IPS-15b (cell line): ENCODE results near the gene UCMA.

ENCODE experiments used
- H3K27me3 ChIP-seq: one replicate; pipeline ENCODE4 v1.6.1; 2013; ENCODE audit warnings: low read length; ENCODE audit not compliant: control insufficient read depth, insufficient read depth
- H3K36me3 ChIP-seq: one replicate; pipeline ENCODE4 v1.6.1; 2013; ENCODE audit warnings: low read length; ENCODE audit not compliant: control insufficient read depth, insufficient read depth
- H3K4me1 ChIP-seq: one replicate; pipeline ENCODE4 v1.6.1; 2013; ENCODE audit warnings: mild to moderate bottlenecking, low read length; ENCODE audit not compliant: control insufficient read depth, insufficient read depth
- H3K4me3 ChIP-seq: one replicate; pipeline ENCODE4 v1.5.1; 2013; ENCODE audit warnings: low read depth, low read length
- H3K9ac ChIP-seq: one replicate; pipeline ENCODE4 v1.6.1; 2013; ENCODE audit warnings: low read depth, mild to moderate bottlenecking, low read length
- H3K9me3 ChIP-seq: one replicate; pipeline ENCODE4 v1.6.1; 2013; ENCODE audit warnings: mild to moderate bottlenecking, low read length; ENCODE audit not compliant: control insufficient read depth, insufficient read depth

UCMA gene

DNA sequence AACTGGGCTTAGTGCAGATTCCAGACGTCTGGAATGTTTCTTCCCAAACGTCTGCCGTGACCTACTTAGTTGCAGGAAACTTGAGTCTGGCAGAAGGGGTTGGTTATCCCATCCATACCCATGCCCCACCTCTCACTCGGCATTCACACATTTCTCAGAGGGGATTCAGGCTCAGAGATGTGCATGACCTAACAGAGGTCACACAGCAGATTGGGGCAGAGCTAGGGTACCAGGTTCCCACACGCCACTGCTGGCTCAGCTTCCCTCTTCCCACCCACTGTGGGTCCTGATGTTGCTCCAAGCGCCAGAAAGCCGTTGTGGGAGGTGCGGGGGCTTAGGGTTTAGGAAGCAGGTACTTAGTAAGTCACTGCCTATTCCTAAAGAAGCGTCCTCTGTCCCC lies 3.0 kb downstream of the UCMA start:
- no peak overlapping the region for H3K9ac ChIP-seq
- H3K36me3 ChIP-seq = no peaks in the 10 kb centered on the region
- no peaks in the 10 kb centered on the region for H3K9me3 ChIP-seq
- H3K4me1 ChIP-seq = peaks cover 8% of the 10 kb centered on the region
- no peaks in the 10 kb centered on the region for H3K27me3 ChIP-seq
- no peak overlapping the region for H3K4me3 ChIP-seq

DNA sequence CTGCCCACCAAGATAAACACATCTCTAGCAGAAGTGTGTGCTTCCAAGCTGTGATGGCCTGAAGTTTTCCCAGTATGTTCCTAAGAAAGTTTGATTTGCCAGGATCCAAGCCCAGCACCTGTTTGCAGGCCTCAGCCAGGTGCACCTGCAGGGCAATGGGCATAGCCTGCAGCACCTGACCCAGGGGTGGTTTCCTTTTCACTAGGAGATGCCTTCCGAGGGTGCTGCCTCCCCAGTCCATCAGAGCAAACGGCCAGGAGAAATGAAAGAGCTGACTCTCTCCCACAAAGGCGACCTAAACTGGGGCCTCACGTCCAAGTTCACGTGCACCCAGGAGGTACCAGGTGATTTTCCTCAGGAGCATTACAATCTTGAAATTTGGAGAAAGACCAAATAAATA lies 7.1 kb downstream of the UCMA start:
- Histone ChIP-seq H3K9me3 (no peaks in the 10 kb centered on the region), H3K9ac (no peak overlapping the region), H3K27me3 (no peaks in the 10 kb centered on the region), H3K4me1 (no peaks in the 10 kb centered on the region), H3K36me3 (no peaks in the 10 kb centered on the region), H3K4me3 (no peak overlapping the region)

DNA sequence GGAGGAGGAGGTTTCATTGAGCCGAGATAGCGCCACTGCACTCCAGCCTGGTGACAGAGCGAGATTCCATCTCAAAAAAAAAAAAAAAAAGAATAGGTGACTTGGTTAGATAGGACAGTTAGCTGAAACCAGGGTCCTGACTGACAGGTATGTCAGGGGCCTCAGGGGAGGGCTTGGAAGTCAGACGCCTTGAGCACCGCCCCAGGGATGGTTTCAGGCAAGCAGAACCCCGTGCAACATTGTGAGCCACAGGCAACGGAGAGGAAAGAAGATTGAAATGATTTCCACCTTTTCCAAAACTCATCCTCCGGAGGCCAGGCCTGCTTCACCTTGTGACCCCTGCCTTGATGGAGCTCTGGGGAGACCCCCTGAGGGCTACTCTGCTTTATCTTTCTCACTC lies 8.6 kb downstream of the UCMA start:
- Histone ChIP-seq H3K4me3 (no peak overlapping the region), H3K27me3 (no peaks in the 10 kb centered on the region), H3K4me1 (no peaks in the 10 kb centered on the region), H3K9me3 (no peaks in the 10 kb centered on the region), H3K9ac (no peak overlapping the region), H3K36me3 (no peaks in the 10 kb centered on the region)

DNA sequence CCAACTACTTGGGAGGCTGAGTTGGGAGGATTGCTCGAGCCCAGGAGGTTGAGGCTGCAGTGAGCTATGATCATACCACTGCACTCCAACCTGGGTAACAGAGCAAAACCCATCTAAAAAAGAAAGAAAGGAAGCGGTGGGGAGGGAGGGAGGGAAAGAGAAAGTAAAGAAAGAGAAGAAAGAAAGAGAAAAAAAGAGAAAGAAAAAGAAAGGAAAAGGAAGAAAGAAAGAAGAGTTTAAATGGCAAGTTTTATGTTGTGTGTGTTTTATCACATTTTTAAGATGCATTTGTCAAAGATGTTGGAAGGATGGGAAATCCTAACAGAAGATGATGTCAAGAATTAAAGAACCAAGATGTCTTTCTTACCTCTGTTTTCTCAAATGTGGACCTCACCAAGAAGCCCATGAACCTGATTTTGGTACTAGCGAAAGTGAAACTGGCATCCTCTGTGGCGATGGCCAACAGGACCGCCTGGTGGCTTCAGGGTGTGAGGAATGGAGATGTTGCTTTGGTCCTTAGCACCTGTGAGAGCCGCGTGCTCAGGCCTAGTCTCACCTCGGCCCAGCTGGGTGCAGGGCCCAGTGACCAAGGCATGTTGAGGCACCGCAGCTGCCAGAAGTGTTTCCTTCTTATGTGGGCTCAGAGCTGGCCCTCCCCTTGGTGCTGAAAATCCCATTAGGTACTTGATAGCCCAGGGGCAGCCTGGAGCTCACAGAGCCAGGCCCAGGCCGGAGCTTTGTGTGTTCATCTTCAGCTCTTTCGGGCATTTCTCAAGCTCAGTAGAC lies 9.8 kb downstream of the UCMA start:
- no peaks in the 10 kb centered on the region for H3K36me3 ChIP-seq
- no peaks in the 10 kb centered on the region for H3K27me3 ChIP-seq
- H3K4me3 ChIP-seq = no peak overlapping the region
- no peaks in the 10 kb centered on the region for H3K9me3 ChIP-seq
- H3K9ac ChIP-seq = no peak overlapping the region
- H3K4me1 ChIP-seq = peaks cover 4% of the 10 kb centered on the region

DNA sequence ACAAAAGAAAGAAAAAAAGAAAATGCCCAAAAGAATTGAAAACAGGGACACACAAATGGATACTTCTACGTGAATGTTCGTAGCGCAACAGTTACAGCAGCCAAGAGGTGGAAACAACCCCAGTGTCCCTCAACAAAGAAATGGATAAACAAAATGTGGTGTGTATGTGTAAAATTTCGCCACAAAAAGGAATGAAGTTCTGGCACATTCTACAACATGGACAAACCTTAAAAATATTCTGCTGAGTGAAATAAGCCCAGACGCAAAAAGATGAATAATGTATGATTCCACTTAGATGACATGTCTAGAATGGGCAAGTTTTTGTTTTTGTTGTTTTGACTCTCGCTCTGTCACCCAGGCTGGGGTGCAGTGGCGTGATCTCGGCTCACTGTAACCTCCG lies 10.9 kb downstream of the UCMA start:
- H3K9me3 ChIP-seq = no peaks in the 10 kb centered on the region

DNA sequence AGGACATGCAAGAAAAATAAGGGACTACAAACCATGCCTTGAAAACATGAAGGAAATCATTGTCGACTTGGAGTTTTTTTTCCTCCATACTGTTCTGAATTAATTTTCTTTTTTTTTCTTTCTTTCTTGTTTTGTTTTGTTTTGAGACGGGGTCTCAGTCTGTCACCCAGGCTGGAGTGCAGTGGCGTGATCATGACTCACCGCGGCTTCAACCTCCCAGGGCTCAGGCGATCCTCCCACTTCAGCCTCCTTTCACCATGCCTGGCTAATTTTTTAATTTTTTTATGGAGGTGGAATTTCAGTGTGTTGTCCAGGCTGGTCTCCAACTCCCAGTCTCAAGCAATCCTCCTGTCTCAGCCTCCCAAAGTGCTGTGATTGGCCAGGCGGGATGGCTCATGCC lies 11.6 kb downstream of the UCMA start:
- Histone ChIP-seq H3K9ac (no peak overlapping the region), H3K36me3 (no peaks in the 10 kb centered on the region), H3K9me3 (no peaks in the 10 kb centered on the region), H3K27me3 (no peaks in the 10 kb centered on the region), H3K4me1 (peaks cover 4% of the 10 kb centered on the region), H3K4me3 (no peak overlapping the region)

More for the DNA sequence above, 10.9 kb downstream of the UCMA start:
- no peaks in the 10 kb centered on the region for H3K27me3 ChIP-seq
- peaks cover 4% of the 10 kb centered on the region for H3K4me1 ChIP-seq
- no peaks in the 10 kb centered on the region for H3K36me3 ChIP-seq
- no peak overlapping the region for H3K4me3 ChIP-seq
- no peak overlapping the region for H3K9ac ChIP-seq

DNA sequence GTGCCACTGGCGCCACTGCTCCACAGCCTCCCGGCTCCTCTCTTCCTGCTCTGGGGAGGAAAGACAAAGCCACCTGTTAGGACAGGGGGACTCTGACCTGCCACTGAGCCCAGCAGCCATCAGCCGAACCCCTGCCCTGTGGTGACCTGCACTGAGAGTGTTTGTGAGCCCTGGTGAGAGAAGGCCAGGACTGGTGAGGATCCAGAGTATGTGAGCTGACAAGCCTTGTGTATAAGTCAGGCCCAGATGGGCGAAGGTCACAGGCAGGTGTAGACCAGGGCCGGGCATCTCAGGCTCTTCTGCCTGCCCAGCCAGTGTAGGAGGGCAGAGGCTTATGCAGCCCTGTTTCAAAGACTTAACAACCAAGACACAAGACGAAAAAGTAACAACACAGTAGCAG lies 12.0 kb downstream of the UCMA start:
- no peaks in the 10 kb centered on the region for H3K36me3 ChIP-seq
- H3K27me3 ChIP-seq = no peaks in the 10 kb centered on the region
- H3K9ac ChIP-seq = no peak overlapping the region
- no peaks in the 10 kb centered on the region for H3K9me3 ChIP-seq
- no peak overlapping the region for H3K4me3 ChIP-seq
- peaks cover 4% of the 10 kb centered on the region for H3K4me1 ChIP-seq

DNA sequence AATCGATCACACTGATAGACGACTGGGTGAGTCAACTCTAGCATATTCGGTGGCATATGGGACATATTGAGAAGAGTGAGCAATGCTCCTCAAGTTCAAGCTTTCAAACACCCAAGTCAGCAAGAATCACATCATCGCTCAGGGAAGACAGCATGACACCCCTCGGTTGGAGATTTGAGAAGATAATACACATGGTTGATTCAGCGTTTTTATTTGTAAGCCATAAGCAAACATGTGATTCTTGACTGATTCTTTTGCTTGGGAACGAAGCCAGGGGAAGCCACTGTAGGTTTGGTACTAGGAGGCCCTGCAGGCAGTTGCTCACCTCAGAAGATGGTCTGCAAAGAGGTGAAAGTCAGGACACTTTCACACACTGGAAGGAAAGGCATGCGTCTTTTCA lies 12.6 kb downstream of the UCMA start:
- H3K9ac ChIP-seq = no peak overlapping the region
- H3K4me1 ChIP-seq = peaks cover 4% of the 10 kb centered on the region
- peaks cover 2% of the 10 kb centered on the region for H3K9me3 ChIP-seq
- no peak overlapping the region for H3K4me3 ChIP-seq
- no peaks in the 10 kb centered on the region for H3K36me3 ChIP-seq
- no peaks in the 10 kb centered on the region for H3K27me3 ChIP-seq

DNA sequence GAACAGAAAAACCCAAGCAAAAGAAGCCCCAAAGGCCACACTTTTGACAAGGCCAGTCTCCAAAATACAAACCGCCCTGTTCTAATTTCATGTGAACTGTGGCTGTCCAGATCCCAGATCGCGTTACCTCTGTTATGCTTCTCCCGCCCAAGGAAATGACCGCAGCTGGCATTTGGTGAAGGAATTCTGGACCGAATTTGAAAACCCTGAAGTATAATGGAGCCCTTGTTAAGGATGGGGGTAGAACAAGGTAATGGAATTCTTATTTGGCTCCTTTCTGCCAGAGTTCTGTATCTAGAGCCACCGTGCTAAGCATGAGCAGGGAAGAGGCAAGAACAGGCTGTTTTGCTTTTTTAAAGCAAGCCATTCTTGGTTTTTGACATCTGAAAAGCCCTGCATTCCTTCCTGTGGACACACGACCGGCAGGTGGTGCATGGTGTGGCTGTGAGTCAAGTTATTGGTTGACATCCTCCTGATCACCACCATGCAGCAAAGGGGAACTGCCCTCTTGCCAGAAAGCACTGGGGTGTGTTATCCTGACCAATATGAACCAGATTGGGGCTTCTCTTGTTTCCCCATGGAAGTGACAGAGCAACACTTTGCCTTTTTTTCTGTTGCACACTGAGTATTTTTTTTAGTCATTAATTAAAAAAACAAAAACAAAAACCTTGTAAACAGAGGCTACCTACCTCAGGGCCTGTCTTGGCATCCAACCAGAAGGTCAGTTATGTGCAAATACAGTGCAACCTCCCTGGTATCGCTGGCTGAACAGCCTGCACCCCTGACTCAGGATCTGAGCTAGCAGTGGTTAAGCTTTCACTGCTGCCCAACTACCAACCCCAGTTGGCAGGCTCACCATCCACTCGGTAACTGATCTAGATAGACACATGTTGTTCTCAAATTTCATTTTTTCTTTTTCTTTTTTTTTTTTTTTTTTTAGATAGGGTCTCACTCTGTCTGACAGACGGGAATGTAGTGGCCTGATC lies 14.2 kb downstream of the UCMA start:
- H3K4me3 ChIP-seq = no peak overlapping the region
- H3K4me1 ChIP-seq = peaks cover 4% of the 10 kb centered on the region
- H3K9me3 ChIP-seq = peaks cover 2% of the 10 kb centered on the region
- H3K27me3 ChIP-seq = no peaks in the 10 kb centered on the region
- no peak overlapping the region for H3K9ac ChIP-seq
- H3K36me3 ChIP-seq = no peaks in the 10 kb centered on the region

DNA sequence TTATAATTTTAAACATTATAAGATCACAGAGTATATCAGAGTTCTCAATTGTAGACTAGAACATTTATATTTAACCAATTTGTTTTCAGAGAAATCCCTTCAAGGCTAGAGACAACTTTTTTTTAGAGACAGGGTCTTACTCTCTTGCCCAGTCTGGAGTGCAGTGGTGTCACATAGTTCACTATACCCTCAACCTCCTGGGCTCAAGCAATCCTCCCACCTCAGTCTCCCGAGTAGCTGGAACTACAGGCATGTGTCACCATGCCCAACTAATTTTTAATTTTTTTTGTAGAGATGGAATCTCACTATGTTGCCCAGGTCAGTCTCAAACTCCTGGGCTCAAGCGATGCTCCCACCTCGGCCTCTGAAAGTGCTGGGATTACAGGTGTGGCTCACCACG lies 15.3 kb downstream of the UCMA start:
- H3K4me1 ChIP-seq = peaks cover 4% of the 10 kb centered on the region
- H3K9ac ChIP-seq = no peak overlapping the region
- H3K9me3 ChIP-seq = peaks cover 2% of the 10 kb centered on the region
- H3K27me3 ChIP-seq = no peaks in the 10 kb centered on the region
- H3K4me3 ChIP-seq = no peak overlapping the region
- no peaks in the 10 kb centered on the region for H3K36me3 ChIP-seq

DNA sequence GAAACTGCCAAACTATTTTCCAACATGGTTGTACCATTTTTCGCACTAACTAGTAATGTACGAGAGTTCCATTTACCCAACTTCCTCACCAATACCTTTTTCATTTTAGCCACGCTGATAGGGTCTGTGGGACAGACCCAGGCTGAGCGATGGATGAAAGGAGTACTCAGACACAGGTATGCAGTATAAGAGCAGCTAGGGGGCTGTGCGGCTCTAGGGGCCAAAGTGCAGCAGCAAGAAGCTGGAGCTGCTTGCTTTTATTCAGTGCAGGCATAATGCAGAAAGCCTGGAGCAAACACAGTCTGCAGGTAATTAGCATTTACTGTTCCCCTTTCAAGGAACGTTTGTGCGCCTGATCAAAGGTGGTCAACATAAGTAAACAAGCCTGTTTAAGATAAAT lies 21.0 kb downstream of the UCMA start:
- Histone ChIP-seq H3K4me1 (no peaks in the 10 kb centered on the region), H3K9me3 (peaks cover 2% of the 10 kb centered on the region), H3K36me3 (peaks cover 9% of the 10 kb centered on the region), H3K9ac (no peak overlapping the region), H3K27me3 (no peaks in the 10 kb centered on the region), H3K4me3 (no peak overlapping the region)
